SIG-M5 treated with dmso at 0.1 percent for 504 hours (cell line): ENCODE data around the gene UCN3.
A peak's percentile ranks its signal among the peaks of the same experiment; 100 is the strongest.

Experiments
- DNase-seq: peaks from one replicate; lab custom pipeline; 2025; ENCODE audit not compliant: unreplicated experiment; lab: John Stamatoyannopoulos, UW

UCN3 gene, protein sequence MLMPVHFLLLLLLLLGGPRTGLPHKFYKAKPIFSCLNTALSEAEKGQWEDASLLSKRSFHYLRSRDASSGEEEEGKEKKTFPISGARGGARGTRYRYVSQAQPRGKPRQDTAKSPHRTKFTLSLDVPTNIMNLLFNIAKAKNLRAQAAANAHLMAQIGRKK

GRCh38 chr10:5364890-5365338 lies at the start of gene UCN3:
Gene UCN3 (plus strand): TSS chr10:5364966. CDS start chr10:5373721, 8,755 bp downstream.
- DNase-seq = no peak

DNA sequence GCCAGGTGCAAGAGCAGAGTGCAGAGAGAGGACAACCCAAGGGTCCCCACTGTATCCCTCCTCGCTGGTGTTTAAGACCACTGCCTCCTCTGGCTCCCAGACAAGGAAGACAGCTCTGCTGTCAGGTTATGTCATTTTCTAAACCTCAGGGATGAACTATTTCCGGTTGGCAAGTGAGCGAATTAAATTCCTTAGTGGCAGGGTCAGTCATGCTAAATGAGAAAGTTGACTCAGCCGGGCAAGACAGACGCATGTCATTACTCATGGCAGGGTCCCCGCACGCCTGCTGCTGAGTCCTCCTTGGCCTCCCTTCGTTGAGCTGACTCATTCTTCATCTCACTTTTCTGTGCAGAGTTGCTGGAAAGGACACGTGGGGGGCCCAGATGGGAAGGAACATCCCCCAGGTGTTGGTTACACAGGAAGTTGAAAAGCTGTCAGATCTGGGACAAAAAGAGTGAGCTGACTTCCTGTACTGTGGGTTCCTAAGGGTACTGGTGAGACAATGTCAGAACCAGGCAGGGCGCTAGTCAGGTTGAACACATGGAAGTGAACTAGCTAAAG lies 47.1 kb upstream of the UCN3 start:
- DNase-seq = no peak

- no peak for DNase-seq
Observed at GRCh38 chr10:5318148-5318547, 46.6 kb upstream of the UCN3 start.

DNA sequence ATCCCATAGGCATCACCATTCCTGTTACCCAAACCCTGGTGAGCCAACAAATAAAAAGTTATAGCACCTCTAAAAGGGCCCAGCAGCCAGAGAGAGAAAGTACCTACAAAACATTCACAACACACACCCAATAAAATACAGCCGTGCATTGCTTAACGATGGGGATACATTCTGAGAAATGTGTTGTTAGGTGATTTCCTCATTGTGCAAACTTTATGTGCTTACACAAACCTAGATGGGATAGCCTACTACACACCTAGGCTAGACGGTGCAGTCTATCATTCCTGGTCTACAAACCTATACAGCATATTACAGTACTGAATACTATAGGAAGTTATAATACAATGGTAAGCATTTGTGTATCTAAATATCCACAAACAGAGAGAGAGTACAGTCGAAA lies 44.9 kb upstream of the UCN3 start:
- DNase-seq = no peak

GRCh38 chr10:5321273-5321672 lies 43.5 kb upstream of the UCN3 start:
- DNase-seq = no peak

DNA sequence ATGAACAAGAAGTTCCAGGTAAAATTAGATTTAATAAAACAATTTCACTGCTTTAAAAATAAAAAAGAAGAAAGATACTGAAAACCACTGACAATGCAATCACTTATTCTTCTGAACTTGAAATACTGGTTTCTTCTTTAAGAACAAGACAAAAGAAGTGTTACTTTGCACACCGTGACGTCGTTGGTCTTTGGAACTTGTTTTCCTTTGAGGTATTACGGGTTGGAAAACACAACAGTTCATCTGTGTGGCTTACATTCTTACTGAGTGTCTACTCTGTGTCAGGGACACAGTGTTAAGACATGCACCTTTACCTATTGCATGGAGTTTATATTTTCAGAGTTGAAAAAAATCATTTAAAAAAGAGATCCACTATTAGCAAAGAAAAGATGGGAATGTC lies 41.3 kb upstream of the UCN3 start:
- DNase-seq = peak; percentile 8

DNA sequence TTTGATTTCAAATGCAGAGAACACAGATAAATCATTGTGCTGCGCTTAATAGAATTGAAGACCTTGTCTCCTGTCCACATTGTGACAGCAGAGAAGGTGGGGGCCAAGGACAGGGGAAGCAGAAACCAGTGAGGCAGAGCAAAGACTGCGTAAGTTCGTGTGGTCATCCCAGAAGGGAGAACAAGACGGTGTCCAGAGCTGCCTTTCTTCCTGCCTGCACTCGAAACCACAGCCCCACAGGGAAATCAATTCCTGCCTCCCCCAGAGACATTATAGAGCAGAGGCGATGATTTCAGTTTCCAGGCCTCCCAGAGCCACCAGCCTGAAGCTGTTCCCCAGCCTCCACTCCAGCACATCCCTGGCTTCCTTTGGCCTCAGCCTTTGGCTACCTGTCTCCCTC lies 39.7 kb upstream of the UCN3 start:
- DNase-seq = no peak

GRCh38 chr10:5334196-5334880 lies 30.4 kb upstream of the UCN3 start:
- no peak for DNase-seq

- DNase-seq = no peak
Observed at GRCh38 chr10:5338010-5338409, 26.8 kb upstream of the UCN3 start.

DNA sequence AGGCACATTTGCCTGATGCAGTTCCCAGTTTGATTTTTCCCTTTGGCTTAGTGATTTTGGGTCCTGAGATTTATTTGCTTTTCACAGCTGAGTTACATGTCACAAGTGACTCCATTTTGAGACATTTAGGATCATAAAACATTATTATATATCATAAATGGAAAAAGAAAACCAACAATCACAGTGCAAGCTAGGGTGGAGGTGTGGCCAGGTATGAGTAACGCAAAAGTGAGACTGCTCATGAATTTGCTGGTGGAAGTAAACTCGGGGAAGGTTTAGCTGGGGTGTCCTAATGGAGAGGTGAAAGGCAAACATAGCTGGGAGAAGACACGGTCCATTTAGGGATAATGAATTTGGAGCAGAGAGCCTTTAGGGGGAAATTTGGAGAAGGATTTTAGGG lies 21.7 kb upstream of the UCN3 start:
- no peak for DNase-seq

DNA sequence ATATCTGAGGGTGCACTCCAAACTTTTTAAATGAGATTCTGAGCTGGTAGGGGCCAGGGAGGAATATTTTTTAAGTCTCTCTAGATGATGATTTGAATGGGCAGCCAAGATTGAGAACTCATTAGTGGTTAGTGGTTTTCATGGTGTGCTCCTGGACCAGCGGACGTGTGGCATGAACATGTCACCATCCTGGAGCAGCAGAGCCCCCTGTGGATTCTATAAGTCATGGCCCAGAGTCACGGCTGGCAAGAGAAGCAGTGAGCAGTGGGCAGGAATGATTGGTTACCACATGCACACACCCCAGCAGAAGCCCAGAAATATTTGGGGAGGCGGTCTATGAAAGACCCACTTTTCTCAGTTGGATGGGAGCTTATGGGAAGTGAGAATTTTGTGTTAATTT lies 21.2 kb upstream of the UCN3 start:
- no peak for DNase-seq

DNA sequence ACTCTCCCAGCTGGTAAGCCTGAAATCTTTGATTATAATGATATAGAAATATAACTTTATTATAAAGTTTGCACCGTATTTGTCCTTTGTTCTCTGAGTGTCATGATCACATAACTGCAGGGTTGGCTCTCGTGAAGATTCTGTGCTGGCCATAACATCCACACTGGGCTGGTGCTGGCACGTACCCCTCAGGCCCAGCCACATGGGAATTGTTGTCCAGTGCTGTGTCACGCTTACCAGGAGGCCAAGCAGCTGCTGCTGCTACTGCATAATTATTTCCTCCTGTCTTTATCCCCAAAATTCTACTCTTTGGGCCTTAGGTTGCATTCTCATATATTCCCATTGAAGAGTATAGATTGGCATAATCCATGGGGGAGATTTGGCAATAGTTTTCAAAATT lies 20.8 kb upstream of the UCN3 start:
- DNase-seq = no peak

DNA sequence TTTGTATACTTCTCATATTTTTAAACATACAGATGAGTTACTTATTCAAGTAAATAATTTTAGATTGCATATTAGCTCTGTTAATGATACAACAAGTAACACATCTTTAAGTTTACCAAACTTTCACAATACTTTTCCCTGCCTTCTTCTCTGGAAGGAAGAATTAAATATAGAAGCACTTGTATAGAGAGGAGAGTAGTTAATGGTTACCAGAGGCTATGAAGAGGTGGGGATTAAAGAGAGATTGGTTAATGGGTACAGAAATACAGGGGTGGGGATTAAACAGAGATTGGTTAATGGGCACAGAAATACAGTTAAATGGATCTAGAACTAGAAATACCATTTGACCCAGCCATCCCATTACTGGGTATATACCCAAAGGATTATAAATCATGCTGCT lies 20.0 kb upstream of the UCN3 start:
- DNase-seq = no peak

GRCh38 chr10:5346881-5347280 lies 17.9 kb upstream of the UCN3 start:
- no peak for DNase-seq

- DNase-seq = no peak
Observed at GRCh38 chr10:5349362-5349761, 15.4 kb upstream of the UCN3 start.

DNA sequence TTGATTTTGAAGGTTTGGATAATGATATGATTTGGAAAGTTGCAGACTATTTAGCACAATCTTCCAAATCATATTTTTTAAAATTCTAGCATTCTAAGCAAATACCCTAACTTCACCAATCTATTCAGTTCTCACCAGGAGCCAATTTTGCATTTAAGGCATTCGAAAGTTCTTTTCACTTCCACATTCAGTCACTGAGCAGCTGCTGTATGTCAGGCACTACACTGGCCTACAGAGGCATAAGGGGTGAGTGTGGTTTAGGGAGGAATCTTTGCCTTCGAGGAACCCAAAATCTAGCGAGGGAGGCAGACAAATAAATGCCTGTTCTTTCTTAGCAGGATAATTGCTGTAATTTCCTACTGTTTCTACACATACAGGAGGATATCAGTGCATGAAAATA lies 10.7 kb upstream of the UCN3 start:
- no peak for DNase-seq

DNA sequence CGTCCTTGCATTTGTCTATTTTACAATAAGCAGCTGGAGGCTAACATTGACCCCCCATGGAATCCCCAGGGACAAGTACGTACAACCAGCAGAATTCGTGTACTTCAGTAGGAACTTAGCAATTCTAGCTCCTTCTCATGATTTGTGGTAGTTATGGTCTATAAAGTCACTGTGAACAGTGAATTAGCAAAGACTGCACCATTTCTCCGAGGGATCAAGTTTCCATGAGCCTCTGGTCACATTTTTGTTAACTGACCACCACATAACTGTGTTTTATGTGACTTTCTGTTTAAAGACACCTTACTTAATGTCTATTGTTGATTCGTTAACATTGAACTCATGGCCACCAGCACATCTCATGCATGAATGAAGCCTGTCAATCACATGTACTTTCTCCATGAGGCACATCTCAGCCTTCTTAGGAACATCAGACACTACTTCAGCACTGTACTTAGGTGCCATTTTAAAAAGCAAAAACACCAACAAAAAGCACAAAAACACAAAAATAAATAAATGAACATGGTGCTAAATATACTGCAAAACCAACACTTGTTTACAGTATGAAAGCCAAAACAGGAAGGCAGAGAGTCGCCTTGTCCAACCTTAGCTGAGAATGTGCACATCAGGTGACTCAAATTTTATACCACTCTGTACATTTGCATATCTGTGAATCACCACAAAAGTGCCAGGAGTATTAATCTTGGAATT lies 9.0 kb upstream of the UCN3 start:
- DNase-seq = no peak

- peak; percentile 45 for DNase-seq
Observed at GRCh38 chr10:5356302-5356763, 8.4 kb upstream of the UCN3 start.

- DNase-seq = no peak
Observed at GRCh38 chr10:5360318-5360915, 4.3 kb upstream of the UCN3 start.

GRCh38 chr10:5361966-5362365 lies 2.8 kb upstream of the UCN3 start:
- no peak for DNase-seq

- no peak for DNase-seq
Observed at GRCh38 chr10:5362873-5363272, 1.9 kb upstream of the UCN3 start.

DNA sequence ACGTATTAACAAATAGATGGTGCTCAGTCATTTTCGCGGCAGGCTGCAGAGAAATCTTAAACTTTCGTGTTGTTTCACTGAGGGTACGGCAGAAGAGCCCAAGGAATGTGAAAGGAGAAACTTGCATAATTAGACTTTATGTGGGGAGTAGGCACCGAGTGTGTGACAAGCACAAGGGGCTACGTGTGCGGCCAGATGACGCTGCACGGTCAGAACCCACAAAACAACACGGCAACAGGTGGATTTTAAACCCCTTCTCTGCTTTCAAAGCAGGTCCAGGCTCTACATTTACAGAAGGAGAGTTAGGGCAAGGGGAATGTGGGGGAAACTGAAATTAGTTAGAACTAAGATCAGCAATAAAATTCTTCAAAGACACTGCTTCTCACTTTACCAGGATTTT lies 392 bp upstream of the UCN3 start:
- DNase-seq = no peak
